ENCODE measurements around the gene GPR68. TPM values are rescaled to one million over a fixed set of nuclear protein-coding genes. Genes with fewer than 3 reads are reported as not detected.

GPR68 gene
- polyA plus RNA-seq, 1 experiment: 0.45 TPM

DNA sequence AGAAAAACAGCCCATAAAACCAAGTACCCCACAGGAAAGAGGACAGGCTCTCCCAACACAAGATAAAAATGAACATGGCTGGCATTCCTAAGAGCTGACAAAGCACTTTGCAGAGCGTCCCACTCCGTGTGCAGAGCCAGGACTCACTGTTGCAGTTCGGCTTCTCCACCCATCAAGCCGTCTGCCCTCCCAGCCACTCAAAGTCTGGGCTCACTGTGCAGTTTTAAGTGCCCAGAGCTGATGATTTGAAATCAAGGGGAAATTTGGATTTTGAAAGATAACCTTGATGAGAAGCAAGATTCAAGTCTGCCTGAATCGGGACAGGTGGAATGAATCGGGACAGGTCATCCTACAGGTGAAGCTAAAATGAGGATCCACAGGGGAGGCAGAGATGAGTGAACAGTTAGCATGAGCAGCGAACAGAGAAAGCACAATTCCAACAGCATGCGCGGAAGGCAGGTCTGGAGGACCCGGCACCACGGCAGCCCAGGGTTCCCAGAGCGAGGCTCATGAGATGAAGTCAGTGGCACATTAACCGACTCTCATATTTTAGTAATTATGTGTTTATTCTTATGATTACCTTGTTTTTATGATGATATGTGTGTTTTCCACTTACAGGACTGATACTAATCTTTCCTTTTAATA lies 39.8 kb upstream of the GPR68 start:
- peak; percentile 42 for DNase-seq (ENCODE audit: low read depth)
- H3K4me3 ChIP-seq (ENCODE audit: low read depth, low read length): no peak overlapping the region
- H3K36me3 ChIP-seq (ENCODE audit: control insufficient read depth, insufficient read depth, low read length): no peaks in the 10 kb centered on the region
- TF ChIP-seq CTCF (IDR thresholded peaks at IDR 0.05; ENCODE audit: insufficient read depth, low read depth, low read length): no peak
- H3K27me3 ChIP-seq (ENCODE audit: control insufficient read depth, insufficient read depth, low read length): no peaks in the 10 kb centered on the region
- POLR2A ChIA-PET: no interaction called here
- CTCF ChIA-PET: interaction anchor here (0.6 to 16.7 kb wide), 5 partner anchors 20 to 382 kb away, joined by 3 to 344 read pairs (median 4); no protein-coding TSS in a partner anchor

DNA sequence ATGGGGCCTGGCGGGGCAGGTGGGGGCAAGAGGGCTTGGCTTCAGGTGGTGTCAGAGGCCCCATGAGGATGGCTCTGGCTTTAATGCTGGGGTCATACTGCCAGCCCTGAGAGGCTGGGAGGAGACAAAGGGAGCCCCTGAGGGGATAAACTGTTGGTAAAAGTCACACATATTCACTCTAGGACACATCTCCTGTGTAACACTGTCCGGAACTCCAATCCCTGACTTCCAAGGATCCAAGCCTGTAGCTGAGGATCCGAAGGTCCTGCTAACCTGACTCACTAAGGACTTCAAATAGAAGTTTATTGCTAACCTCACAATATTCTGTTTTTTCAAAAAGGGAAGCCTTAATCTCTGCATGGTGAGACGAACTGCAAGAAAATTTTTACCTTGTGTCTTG lies 39.2 kb upstream of the GPR68 start:
- DNase-seq (ENCODE audit: low read depth): no peak
- POLR2A ChIA-PET: no interaction called here
- H3K27me3 ChIP-seq (ENCODE audit: control insufficient read depth, insufficient read depth, low read length): no peaks in the 10 kb centered on the region
- CTCF ChIA-PET: interaction anchor here (0.6 to 16.7 kb wide), 5 partner anchors 19 to 382 kb away, joined by 3 to 344 read pairs (median 4); no protein-coding TSS in a partner anchor
- H3K36me3 ChIP-seq (ENCODE audit: control insufficient read depth, insufficient read depth, low read length): no peaks in the 10 kb centered on the region
- H3K4me3 ChIP-seq (ENCODE audit: low read depth, low read length): no peak overlapping the region
- no peak for TF ChIP-seq CTCF (IDR thresholded peaks at IDR 0.05; ENCODE audit: insufficient read depth, low read depth, low read length)

DNA sequence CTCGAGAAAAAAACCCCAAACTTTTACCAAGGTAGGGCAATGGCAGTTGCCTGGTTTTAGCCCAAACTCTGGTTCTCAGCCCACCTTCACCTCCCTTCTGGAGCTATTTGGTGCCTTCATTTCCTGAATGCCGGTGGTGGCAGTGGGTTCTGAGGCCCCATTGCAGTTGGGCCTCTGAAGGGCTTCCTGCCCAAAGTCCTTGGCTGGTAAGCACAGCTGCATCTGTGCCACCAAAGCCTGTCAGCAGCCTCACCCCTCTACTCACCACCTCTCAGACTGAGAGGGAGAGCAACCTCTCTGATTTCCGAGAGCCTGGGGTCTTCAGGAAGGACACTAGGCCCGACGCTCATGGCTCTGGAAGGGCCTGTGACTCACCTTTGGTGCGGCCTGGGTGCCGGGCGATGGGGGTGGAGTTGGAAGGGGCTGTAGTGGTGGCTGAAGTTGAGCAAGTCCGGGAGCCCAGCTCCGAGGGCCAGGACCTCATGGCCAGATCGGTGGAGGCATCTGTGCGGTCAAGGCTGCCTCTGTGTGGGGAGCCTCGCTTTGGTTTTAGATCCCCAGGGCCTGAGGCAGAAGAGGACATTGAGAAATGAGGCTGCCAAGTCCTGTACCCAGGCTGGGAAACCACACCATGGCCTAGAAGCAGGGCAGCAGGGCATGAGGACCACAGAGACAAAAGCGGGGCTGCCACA lies 38.6 kb upstream of the GPR68 start:
- ChIA-PET POLR2A (no interaction called here), CTCF (interaction anchor here (1.3 to 16.7 kb wide), 3 partner anchors 19 to 381 kb away, joined by 4 to 344 read pairs (median 33); no protein-coding TSS in a partner anchor)
- H3K27me3 ChIP-seq (ENCODE audit: control insufficient read depth, insufficient read depth, low read length): no peaks in the 10 kb centered on the region
- H3K36me3 ChIP-seq (ENCODE audit: control insufficient read depth, insufficient read depth, low read length): no peaks in the 10 kb centered on the region
- TF ChIP-seq CTCF (IDR thresholded peaks at IDR 0.05; ENCODE audit: insufficient read depth, low read depth, low read length): no peak
- no peak for DNase-seq (ENCODE audit: low read depth)
- H3K4me3 ChIP-seq (ENCODE audit: low read depth, low read length): no peak overlapping the region

DNA sequence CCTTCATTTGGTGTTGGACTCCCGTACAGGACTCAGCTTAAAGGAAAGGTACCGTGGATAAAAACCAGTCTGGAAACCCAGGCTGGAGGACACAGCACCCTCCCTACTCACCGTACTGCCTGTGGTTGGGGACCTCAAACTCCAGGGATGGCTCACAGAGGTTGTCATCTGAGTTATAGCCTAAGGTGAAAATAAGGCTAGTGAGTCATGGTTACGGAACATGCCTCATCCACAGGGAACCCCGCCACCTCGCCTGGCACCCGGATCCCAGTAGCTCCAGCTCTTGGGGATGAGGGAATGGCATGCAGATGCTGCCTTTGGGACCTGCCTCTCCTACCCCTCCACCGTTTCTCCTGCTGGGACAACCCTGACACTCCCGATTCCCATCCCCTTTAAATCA lies 36.8 kb upstream of the GPR68 start:
- no peak for DNase-seq (ENCODE audit: low read depth)
- Histone ChIP-seq H3K36me3 (ENCODE audit: control insufficient read depth, insufficient read depth, low read length) (no peaks in the 10 kb centered on the region), H3K4me3 (ENCODE audit: low read depth, low read length) (no peak overlapping the region), H3K27me3 (ENCODE audit: control insufficient read depth, insufficient read depth, low read length) (no peaks in the 10 kb centered on the region)
- CTCF ChIA-PET: interaction anchor here (16.7 kb wide), 1 partner anchor 105 kb away, joined by 344 read pairs; no protein-coding TSS in a partner anchor
- TF ChIP-seq CTCF (IDR thresholded peaks at IDR 0.05; ENCODE audit: insufficient read depth, low read depth, low read length): no peak
- POLR2A ChIA-PET: no interaction called here

DNA sequence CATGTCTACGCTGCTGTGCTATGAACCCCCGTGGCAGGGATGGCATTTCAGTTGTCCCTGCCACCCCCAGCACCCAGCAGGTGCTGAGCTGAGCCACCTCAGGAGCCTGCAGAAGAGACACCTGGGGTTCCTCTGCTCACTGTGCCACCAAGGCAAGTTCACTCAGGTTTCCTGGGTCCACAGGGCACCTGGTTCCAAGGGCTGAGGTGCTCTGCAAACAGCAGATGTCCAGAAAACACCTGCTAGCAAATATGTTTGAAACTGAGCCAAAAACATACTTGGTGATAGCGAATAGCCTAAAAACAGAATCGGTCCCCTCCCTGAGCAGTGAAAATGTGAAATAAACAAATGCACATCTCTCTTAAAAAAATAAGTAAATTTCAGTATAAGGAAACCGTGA lies 35.6 kb upstream of the GPR68 start:
- DNase-seq (ENCODE audit: low read depth): no peak
- ChIA-PET POLR2A (no interaction called here), CTCF (interaction anchor here (16.7 kb wide), 1 partner anchor 104 kb away, joined by 344 read pairs; no protein-coding TSS in a partner anchor)
- no peak for TF ChIP-seq CTCF (IDR thresholded peaks at IDR 0.05; ENCODE audit: insufficient read depth, low read depth, low read length)
- H3K27me3 ChIP-seq (ENCODE audit: control insufficient read depth, insufficient read depth, low read length): no peaks in the 10 kb centered on the region
- no peak overlapping the region for H3K4me3 ChIP-seq (ENCODE audit: low read depth, low read length)
- H3K36me3 ChIP-seq (ENCODE audit: control insufficient read depth, insufficient read depth, low read length): no peaks in the 10 kb centered on the region

Measured in BJ (cell line).